GM12801 (cell line): ENCODE results near the gene PAQR6.

ENCODE experiments used
- TF ChIP-seq, protein P1 (sequence below): IDR thresholded peaks from one replicate; pipeline ENCODE4 v1.5.1; 2011; ENCODE audit warnings: control low read depth; ENCODE audit not compliant: insufficient read length; ENCODE audit errors: extremely low read depth

Gene PAQR6

GRCh38 chr1:156241311-156241811 lies 6.5 kb downstream of the PAQR6 start:
- TF ChIP-seq, protein P1, sequence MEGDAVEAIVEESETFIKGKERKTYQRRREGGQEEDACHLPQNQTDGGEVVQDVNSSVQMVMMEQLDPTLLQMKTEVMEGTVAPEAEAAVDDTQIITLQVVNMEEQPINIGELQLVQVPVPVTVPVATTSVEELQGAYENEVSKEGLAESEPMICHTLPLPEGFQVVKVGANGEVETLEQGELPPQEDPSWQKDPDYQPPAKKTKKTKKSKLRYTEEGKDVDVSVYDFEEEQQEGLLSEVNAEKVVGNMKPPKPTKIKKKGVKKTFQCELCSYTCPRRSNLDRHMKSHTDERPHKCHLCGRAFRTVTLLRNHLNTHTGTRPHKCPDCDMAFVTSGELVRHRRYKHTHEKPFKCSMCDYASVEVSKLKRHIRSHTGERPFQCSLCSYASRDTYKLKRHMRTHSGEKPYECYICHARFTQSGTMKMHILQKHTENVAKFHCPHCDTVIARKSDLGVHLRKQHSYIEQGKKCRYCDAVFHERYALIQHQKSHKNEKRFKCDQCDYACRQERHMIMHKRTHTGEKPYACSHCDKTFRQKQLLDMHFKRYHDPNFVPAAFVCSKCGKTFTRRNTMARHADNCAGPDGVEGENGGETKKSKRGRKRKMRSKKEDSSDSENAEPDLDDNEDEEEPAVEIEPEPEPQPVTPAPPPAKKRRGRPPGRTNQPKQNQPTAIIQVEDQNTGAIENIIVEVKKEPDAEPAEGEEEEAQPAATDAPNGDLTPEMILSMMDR = no peak

- TF ChIP-seq, protein P1 = no peak
These were observed 9.6 kb downstream of the PAQR6 start for GRCh38 chr1:156238248-156238647.

DNA sequence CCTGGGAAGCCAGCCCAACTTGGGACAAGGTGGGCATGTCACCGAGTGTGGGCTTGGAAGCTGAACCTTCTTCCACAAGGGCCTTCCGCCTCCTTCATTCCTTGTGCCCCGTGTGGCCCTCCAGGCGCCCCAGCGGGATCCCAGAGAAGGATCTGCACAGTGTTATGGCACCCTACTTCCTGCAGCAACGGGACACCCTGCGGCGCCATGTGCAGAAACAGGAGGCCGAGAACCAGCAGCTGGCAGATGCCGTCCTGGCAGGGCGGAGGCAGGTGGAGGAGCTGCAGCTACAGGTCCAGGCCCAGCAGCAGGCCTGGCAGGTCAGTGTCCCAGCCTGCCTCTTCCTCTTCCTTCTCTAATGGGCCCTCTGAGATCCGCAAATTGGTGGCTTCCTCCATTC lies 11.7 kb downstream of the PAQR6 start:
- TF ChIP-seq, protein P1 = no peak

- TF ChIP-seq, protein P1 = no peak
These were observed 14.3 kb downstream of the PAQR6 start for GRCh38 chr1:156233426-156234127.

DNA sequence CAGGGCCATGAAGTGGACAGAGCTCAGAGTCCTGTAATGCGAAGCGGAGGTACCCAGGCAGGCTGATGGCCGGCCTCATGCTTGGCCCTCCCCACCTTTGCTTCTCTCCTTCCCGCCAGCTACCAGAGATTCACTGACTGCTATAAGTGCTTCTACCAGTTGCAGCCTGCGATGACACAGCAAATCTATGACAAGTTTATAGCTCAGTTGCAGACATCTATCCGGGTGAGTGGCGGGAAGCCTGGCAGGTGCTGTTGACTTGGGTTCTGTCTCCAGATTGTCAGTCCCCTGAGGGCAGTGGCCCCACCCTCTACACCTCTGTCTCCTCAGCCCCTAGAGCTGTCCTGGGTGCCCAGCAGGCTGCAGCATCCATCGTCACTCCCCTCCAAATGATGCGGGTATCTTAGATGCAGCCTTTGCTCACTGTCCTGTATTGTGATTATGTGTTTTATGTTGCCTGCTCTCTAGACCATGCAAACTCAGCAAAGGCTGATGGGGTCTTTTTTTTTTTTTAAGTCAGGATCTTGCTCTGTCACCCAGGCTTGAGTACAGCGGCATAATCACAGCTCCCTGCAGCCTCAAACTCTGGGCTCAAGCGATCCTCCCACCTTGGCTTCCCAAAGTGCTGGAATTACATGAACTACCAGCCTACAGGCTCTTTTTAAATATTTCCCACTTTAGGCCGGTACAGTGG lies 15.5 kb downstream of the PAQR6 start:
- TF ChIP-seq, protein P1 = no peak

DNA sequence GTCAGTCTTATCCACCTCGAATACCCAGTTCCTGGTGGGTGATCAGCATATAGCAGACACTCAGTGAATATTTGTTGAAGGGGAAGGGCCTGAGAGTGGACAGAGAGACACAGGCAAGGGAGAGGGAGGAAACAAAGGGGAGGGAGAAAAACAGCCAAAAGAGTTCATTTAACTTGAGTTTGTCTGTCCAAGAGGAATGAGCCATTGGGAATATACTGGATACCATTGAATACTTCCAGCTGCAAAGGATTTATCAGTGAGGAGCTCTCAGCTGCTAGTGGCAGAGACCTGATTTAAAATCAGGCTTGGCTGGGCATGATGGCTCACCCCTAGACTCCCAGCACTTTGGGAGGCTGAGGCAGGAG lies 17.4 kb downstream of the PAQR6 start:
- TF ChIP-seq, protein P1 = no peak

- TF ChIP-seq, protein P1 = no peak
These were observed 17.9 kb downstream of the PAQR6 start for GRCh38 chr1:156229809-156230472.
